Mesenchymal stem cell (in vitro differentiated cells and primary cell): ENCODE data around the gene FBXL19.

Experiments
- DNase-seq: peaks from one replicate; pipeline ENCODE4 v3.0.0-alpha.2; 2013
- H2AFZ ChIP-seq: one replicate; pipeline ENCODE4 v1.6.1; 2013; ENCODE audit warnings: low read depth, mild to moderate bottlenecking, control low read depth, inconsistent platforms, low read length, moderate library complexity
- H2AK5ac ChIP-seq: 2 replicates; pipeline ENCODE4 v1.6.1; 2013; ENCODE audit warnings: low read length, moderate library complexity, mild to moderate bottlenecking, inconsistent platforms; ENCODE audit not compliant: severe bottlenecking
- H2BK120ac ChIP-seq: one replicate; pipeline ENCODE4 v1.6.1; 2013; ENCODE audit warnings: low read depth, mild to moderate bottlenecking, inconsistent platforms, low read length, moderate library complexity
- H2BK12ac ChIP-seq, 2 experiments: one replicate each; pipeline ENCODE4 v1.6.1; 2013; ENCODE audit warnings: inconsistent platforms in 2 of 2, low read length in 2 of 2, mild to moderate bottlenecking in 2 of 2, moderate library complexity in 2 of 2, control low read depth in 1 of 2
- H2BK15ac ChIP-seq: one replicate; pipeline ENCODE4 v1.6.1; 2013; ENCODE audit warnings: mild to moderate bottlenecking, low read depth, inconsistent platforms; ENCODE audit not compliant: poor library complexity, severe bottlenecking
- H2BK5ac ChIP-seq: 2 replicates; pipeline ENCODE4 v1.6.1; 2013; ENCODE audit warnings: low read depth, mild to moderate bottlenecking, low read length, control low read depth, inconsistent platforms; ENCODE audit not compliant: poor library complexity, severe bottlenecking
- H3K14ac ChIP-seq, 2 experiments: one replicate each; pipeline ENCODE4 v1.6.1; 2013; ENCODE audit warnings: inconsistent platforms in 2 of 2, low read length in 2 of 2, control low read depth in 1 of 2, mild to moderate bottlenecking in 1 of 2, moderate library complexity in 1 of 2
- H3K18ac ChIP-seq, 2 experiments: one replicate each; pipeline ENCODE4 v1.6.1; 2013; ENCODE audit warnings: inconsistent platforms in 2 of 2, low read length in 2 of 2, control low read depth in 1 of 2, low read depth in 1 of 2, mild to moderate bottlenecking in 1 of 2
- H3K23ac ChIP-seq, 2 experiments: one replicate each; pipeline ENCODE4 v1.6.1; 2013; ENCODE audit warnings: inconsistent platforms in 2 of 2, low read length in 2 of 2, mild to moderate bottlenecking in 2 of 2, moderate library complexity in 2 of 2, control low read depth in 1 of 2
- H3K27ac ChIP-seq: 2 replicates; pipeline ENCODE4 v1.5.1; 2013; ENCODE audit warnings: mild to moderate bottlenecking, moderate library complexity, low read length, control low read depth, inconsistent platforms; ENCODE audit not compliant: poor library complexity, severe bottlenecking
- H3K27me3 ChIP-seq, 2 experiments: 2 replicates each; pipeline versions ENCODE4 v1.6.1 to v1.7.0; 2013; ENCODE audit warnings: low read length in 2 of 2, mild to moderate bottlenecking in 2 of 2, moderate library complexity in 2 of 2, control low read depth in 1 of 2, inconsistent platforms in 1 of 2; ENCODE audit not compliant: control insufficient read depth in 1 of 2, insufficient read depth in 1 of 2
- H3K36me3 ChIP-seq, 2 experiments: 2 replicates each; pipeline versions ENCODE4 v1.6.1 to v1.7.0; 2013; ENCODE audit warnings: low read length in 2 of 2, control low read depth in 1 of 2, inconsistent platforms in 1 of 2, low read depth in 1 of 2, mild to moderate bottlenecking in 1 of 2; ENCODE audit not compliant: insufficient read depth in 2 of 2, control insufficient read depth in 1 of 2
- H3K4ac ChIP-seq, 2 experiments: one replicate each; pipeline ENCODE4 v1.6.1; 2013; ENCODE audit warnings: inconsistent platforms in 2 of 2, low read length in 2 of 2, mild to moderate bottlenecking in 2 of 2, moderate library complexity in 2 of 2, control low read depth in 1 of 2, low read depth in 1 of 2
- H3K4me1 ChIP-seq: 2 replicates; pipeline ENCODE4 v1.6.1; 2013; ENCODE audit warnings: low read depth, low read length, control low read depth; ENCODE audit not compliant: control insufficient read depth, insufficient read depth
- H3K4me2 ChIP-seq: 2 replicates; pipeline ENCODE4 v1.6.1; 2013; ENCODE audit warnings: low read length, mild to moderate bottlenecking, inconsistent platforms; ENCODE audit not compliant: poor library complexity, severe bottlenecking
- H3K4me3 ChIP-seq, 2 experiments: 2 replicates each; pipeline versions ENCODE4 v1.5.1 to v1.7.0; 2013; ENCODE audit warnings: low read length in 2 of 2, mild to moderate bottlenecking in 2 of 2, control low read depth in 1 of 2, low read depth in 1 of 2; ENCODE audit not compliant: insufficient read depth in 1 of 2
- H3K79me1 ChIP-seq: replicated peaks from 2 replicates; pipeline ENCODE4 v1.6.1; 2013; ENCODE audit warnings: mild to moderate bottlenecking, control low read depth, low read length, inconsistent platforms; ENCODE audit not compliant: poor library complexity, severe bottlenecking
- H3K9ac ChIP-seq: 2 replicates; pipeline ENCODE4 v1.7.0; 2013; ENCODE audit warnings: mild to moderate bottlenecking, low read length, moderate library complexity
- H3K9me3 ChIP-seq: 2 replicates; pipeline ENCODE4 v1.7.0; 2013; ENCODE audit warnings: mild to moderate bottlenecking, low read length; ENCODE audit not compliant: control insufficient read depth
- H4K8ac ChIP-seq: one replicate; pipeline ENCODE4 v1.6.1; 2013; ENCODE audit warnings: inconsistent platforms, mild to moderate bottlenecking, low read length, moderate library complexity
- H4K91ac ChIP-seq: one replicate; pipeline ENCODE4 v1.6.1; 2013; ENCODE audit warnings: mild to moderate bottlenecking, low read length, inconsistent platforms
- WGBS: methylation state at CpG from one replicate; pipeline ENCODE4 v1.1.7; 2013; ENCODE audit warnings: mixed read lengths; 5-methylcytosine and 5-hydroxymethylcytosine counted together

The FBXL19 gene

GRCh38 chr16:30980023-30980371 is 56.6 kb downstream of the FBXL19 start:
- 95% methylated on average over 15 of the region's 15 CpGs for WGBS
- H2BK5ac ChIP-seq: no peak overlapping the region
- no peak overlapping the region for H3K18ac ChIP-seq
- peaks cover 73 to 97% of the 10 kb centered on the region in 2 experiments for H3K36me3 ChIP-seq
- no peak for DNase-seq
- H3K4me2 ChIP-seq: no peak overlapping the region
- H3K14ac ChIP-seq: no peak overlapping the region
- H2BK15ac ChIP-seq: no peak overlapping the region
- no peak overlapping the region for H4K91ac ChIP-seq
- H3K23ac ChIP-seq: no peak overlapping the region
- H3K27ac ChIP-seq: no peak overlapping the region
- peaks cover 31% of the 10 kb centered on the region for H3K79me1 ChIP-seq
- H3K27me3 ChIP-seq: no peaks in the 10 kb centered on the region
- H3K4ac ChIP-seq: no peak overlapping the region
- H3K9me3 ChIP-seq: no peaks in the 10 kb centered on the region
- H3K9ac ChIP-seq: no peak overlapping the region
- H3K4me3 ChIP-seq: no peak overlapping the region
- H2AK5ac ChIP-seq: no peak overlapping the region
- H2BK120ac ChIP-seq: no peak overlapping the region
- H4K8ac ChIP-seq: no peak overlapping the region
- peaks cover 12% of the 10 kb centered on the region for H3K4me1 ChIP-seq
- H2BK12ac ChIP-seq: no peak overlapping the region
- H2AFZ ChIP-seq: no peak overlapping the region

- Histone ChIP-seq H2BK15ac (no peak overlapping the region), H4K8ac (no peak overlapping the region), H4K91ac (peak overlapping the region; percentile 28), H2AFZ (no peak overlapping the region), H2BK5ac (no peak overlapping the region), H3K9ac (no peak overlapping the region), H3K18ac (no peak overlapping the region), H3K36me3 (peaks cover 68 to 94% of the 10 kb centered on the region in 2 experiments), H3K4me1 (peaks cover 16% of the 10 kb centered on the region), H3K4ac (no peak overlapping the region), H2BK12ac (no peak overlapping the region), H3K79me1 (peaks cover 31% of the 10 kb centered on the region), H3K4me3 (no peak overlapping the region), H3K27ac (no peak overlapping the region), H2AK5ac (no peak overlapping the region), H3K4me2 (no peak overlapping the region), H3K23ac (no peak overlapping the region), H3K14ac (no peak overlapping the region), H3K9me3 (no peaks in the 10 kb centered on the region), H3K27me3 (no peaks in the 10 kb centered on the region), H2BK120ac (no peak overlapping the region)
- 96% methylated on average over 29 of the region's 29 CpGs for WGBS
- no peak for DNase-seq
Measured at GRCh38 chr16:30980434-30980833, 57.1 kb downstream of the FBXL19 start.

GRCh38 chr16:30980959-30981358 is 57.6 kb downstream of the FBXL19 start:
- WGBS: 99% methylated on average over 14 of the region's 14 CpGs
- Histone ChIP-seq H3K27me3 (no peaks in the 10 kb centered on the region), H2BK120ac (no peak overlapping the region), H3K23ac (no peak overlapping the region), H4K91ac (no peak overlapping the region), H2BK5ac (no peak overlapping the region), H3K4me3 (no peak overlapping the region), H3K18ac (no peak overlapping the region), H3K9me3 (no peaks in the 10 kb centered on the region), H3K36me3 (peaks cover 63 to 90% of the 10 kb centered on the region in 2 experiments), H2AK5ac (no peak overlapping the region), H2BK15ac (no peak overlapping the region), H3K9ac (no peak overlapping the region), H2AFZ (no peak overlapping the region), H3K4ac (no peak overlapping the region), H3K4me1 (peaks cover 21% of the 10 kb centered on the region), H4K8ac (no peak overlapping the region), H3K14ac (no peak overlapping the region), H3K4me2 (no peak overlapping the region), H3K27ac (no peak overlapping the region), H2BK12ac (no peak overlapping the region), H3K79me1 (peaks cover 28% of the 10 kb centered on the region)
- no peak for DNase-seq

GRCh38 chr16:30982548-30983288 is 59.3 kb downstream of the FBXL19 start:
- Histone ChIP-seq H3K23ac (no peak overlapping the region), H4K8ac (no peak overlapping the region), H3K4me3 (peak overlapping the region in 1 of 2 experiments; percentile 53), H3K9me3 (no peaks in the 10 kb centered on the region), H3K4me1 (peaks cover 22% of the 10 kb centered on the region), H3K36me3 (peaks cover 61 to 85% of the 10 kb centered on the region in 2 experiments), H3K27me3 (no peaks in the 10 kb centered on the region), H2BK5ac (no peak overlapping the region), H3K27ac (no peak overlapping the region), H3K4ac (peak overlapping the region in 1 of 2 experiments; percentile 25), H4K91ac (no peak overlapping the region), H2BK12ac (no peak overlapping the region), H3K18ac (no peak overlapping the region), H2AK5ac (no peak overlapping the region), H3K14ac (no peak overlapping the region), H2BK15ac (no peak overlapping the region), H3K9ac (peak overlapping the region; percentile 62), H3K79me1 (peaks cover 18% of the 10 kb centered on the region), H2BK120ac (no peak overlapping the region), H3K4me2 (no peak overlapping the region), H2AFZ (no peak overlapping the region)
- WGBS: 95% methylated on average over 17 of the region's 17 CpGs
- no peak for DNase-seq
